HL-60/S4 (cell line): ENCODE measurements around the gene TOMM70.

Experiments used
- in situ Hi-C: fragments of 300-500 bp; cut with MboI; formaldehyde crosslinking; loops from 2 replicates; pipeline ENCODE4 v1.14.3; 2022; ENCODE audit warnings: low sequenced_read_pairs

The TOMM70 gene

DNA sequence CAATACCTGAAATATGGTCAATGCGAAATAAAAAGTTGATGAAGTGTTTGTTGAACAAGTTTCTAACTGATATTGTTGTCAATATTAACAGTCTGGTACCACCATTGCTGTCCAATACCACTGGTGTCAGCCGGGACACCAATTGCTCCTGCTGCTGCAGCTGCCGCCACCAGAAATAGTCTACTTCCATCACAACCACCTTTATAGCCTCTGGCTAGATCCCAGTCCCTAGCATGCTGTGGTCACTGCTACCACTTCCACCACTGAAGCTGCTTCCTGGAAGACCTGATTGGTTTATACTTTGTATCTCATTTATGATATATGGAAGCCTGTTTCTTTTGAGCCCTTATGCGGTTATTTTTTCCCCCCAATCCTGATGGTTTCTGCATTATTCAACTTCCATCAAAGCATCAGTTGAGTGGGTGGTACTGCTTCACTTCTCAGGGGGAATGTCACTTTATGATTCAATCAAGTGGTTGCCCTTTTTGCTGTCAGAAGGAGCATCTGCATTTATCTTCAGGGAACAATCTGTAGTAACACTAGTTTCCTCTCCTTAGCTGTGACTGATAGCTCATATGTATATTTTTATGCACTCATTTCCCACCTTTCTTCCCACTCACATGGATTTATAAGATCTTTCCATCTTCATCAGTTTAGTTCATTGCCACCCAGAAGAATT lies 12.2 kb upstream of the TOMM70 start:
- in situ Hi-C loops, result no loop called here

DNA sequence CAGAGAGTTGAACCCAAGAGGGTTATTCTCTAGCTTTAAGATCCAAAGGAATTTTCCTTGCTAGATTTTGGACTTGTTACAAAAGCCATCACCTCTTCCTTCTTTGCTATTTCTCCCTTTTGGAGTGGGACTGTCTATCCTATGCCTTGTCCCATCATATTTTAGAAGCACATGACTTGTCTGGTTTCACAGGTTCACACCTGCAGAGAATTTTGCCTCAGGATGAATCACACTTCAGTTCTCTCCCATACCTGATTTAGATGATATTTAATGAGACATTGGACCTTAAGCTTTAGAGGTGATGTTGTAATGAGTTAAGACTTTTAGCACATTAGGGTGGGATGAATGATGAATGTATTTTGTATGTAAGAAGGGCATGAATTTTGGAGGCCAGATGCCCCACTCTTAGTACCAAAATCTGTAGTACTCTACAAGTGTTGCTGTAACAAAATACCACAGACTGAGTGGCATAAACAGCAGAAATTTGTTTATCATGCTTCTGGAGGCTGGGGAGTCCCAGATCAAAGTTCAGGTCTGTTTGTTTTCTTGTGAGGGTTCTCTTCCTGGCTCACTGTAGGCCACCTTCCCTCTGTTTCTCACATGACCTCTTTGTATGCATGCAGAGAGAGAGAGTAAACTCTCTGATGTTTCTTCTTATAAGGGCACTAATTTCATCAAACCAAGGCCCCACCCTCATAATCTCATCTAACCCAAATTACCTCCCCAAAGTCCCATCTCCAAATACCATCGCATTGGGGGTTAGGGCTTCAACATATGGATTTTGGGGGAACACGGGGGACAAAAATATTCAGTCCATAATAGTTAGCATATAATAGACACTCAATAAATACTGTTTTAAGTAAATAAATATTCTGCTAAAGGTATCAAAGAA lies 10.4 kb upstream of the TOMM70 start:
- in situ Hi-C loops, result no loop called here

DNA sequence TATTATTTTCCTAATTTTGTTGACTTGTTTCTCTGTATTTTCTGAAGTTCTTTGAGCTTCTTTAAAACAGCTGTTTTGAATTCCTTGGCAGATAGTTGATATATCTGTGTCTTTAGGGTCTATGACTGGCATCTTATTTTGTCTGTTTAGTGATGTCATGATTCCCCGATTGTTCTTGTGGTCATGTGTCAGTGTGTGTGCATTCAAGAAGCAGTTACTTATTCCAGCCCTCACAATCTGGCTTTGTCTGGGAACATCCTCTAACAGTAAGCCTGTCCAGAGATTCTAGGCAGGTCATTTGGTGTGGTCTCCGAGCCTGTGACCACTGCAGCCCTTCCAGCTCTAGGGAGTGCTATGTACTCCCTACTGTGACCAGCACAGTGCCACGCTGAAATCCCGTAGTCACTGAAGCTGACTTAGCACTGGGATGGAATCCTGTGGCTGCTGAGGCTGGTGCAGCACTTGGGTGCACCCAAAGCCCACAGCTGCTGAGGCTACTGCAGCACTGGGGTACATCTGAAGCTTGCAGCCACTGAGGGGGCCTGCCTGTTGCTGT lies 7.2 kb upstream of the TOMM70 start:
- in situ Hi-C loops, result no loop called here

DNA sequence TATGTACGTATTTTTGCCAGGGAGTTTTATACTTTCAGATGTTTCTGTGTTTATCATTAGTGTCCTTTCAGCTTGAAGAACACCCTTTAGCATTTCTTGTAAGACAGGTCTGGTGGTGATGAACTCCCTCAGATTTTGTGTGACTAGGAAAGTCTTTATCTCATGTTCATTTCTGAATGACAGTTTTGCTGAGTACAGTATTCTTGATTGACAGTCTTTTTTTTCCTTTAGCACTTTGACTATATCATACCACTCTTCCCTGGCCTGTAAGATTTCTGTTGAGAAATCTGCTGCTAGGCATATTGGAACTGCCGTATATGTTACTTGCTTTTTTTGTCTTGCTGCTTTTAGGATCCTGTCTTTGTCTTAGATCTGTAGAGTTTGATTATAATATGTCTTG lies 6.3 kb upstream of the TOMM70 start:
- in situ Hi-C loops, result no loop called here

DNA sequence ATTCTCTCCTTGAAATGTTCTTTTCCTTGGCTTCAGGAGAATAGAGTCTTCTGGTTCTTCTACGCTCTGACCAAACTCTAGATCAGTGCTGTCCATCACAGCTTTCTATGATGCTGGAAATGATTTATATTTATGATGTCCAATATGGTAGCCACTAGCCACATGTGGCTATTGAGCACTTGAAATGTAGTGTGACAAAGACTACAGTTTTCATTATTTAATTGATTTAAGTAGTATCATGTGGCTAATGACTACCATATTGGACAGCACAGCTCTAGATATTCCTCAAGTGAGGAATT lies 3.3 kb upstream of the TOMM70 start:
- in situ Hi-C loops, result no loop called here

DNA sequence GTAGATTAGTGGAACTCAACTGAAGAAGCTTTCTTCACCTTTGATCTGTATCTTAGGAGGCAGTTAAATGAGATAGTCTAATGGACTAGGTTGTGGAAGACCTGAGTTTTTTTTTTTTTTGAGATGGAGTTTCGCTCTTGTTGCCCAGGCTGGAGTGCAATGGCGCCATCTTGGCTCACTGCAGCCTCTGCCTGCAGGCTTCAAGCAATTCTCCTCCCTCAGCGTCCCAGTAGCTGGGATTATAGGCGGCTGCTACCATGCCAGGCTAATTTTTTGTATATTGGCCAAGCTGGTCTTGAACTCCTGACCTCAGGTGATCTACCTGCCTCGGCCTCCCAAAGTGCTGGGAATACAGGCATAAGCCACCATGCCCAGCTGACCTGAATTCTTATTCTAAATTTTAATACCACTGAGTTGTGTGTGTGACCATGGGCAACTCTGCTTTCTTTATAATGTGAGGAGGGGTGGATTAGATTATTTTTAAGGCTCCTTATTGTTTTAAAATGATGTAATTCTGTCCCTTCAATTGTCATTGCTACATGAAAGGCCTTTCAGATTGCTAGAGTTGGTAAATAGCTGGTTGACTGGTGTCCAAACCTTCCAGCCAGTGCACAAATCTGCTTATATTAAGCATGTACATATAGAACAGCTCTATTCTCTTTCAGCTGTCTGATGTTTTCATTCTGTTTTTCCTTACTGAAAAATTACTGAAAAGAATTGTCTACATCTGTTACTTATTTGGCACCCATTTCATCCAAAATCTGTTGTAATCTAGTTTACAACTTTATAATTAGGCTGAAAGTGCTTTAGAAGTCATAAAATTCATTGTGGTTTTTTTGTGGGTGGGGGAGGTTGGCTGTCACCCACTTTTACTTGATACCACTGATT lies 2.7 kb upstream of the TOMM70 start:
- in situ Hi-C loops, result no loop called here

DNA sequence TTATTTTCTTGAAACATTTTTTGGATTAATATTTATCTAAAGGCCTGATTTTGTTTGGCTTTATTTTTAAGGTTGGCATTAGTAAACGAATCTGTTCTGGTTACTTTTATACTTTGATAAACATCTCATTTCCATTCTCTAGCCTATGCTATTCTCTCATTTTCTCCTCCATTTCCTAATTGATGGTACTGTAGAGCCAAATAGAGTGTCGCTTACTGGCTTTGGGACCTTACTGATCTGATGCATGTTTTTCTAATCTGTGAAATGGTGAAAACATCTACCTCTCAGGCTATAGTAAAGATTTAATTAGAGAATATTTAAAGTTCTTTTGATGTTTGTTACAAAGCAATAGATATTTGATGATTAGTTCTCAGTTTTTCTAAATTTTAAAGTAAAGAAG lies 2.0 kb upstream of the TOMM70 start:
- in situ Hi-C loops, result no loop called here

DNA sequence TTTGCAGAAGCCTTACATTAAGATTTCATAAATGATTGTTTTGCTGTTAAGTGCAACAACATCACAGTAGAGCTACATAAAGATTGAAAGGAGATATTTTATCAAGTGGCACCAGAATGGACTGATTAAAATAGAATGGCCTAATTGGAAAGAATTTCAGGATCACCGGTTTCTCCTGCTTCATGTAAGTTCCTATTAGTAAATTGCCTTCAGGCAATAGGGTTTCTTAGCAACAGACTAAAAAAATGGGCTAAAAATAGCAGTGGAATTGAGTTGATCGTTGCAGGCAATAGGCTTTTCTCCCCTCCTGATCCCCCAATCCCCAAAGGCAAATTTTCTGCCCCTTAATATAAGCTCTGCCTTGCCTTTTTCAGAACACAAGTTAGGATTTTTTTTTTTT lies 1.4 kb upstream of the TOMM70 start:
- in situ Hi-C loops, result no loop called here

DNA sequence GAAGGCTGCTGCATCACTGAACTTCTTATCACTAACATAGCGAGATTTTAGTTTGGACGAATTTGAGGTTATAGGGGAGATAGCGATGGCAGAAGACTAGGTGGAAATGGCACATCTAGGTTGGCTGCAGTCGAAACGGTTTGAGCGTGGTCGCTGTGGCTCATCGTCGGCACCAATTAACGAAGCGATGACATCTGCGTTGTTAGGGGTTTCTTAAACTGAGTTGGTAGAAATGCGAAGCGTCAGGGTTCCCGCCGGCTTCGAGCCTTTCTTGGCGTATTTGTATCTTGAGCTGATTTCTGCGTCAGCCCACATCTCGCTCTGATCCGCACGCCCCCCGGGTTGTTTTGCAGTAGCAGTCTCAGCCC lies 769 bp upstream of the TOMM70 start:
- in situ Hi-C loops, result no loop called here

DNA sequence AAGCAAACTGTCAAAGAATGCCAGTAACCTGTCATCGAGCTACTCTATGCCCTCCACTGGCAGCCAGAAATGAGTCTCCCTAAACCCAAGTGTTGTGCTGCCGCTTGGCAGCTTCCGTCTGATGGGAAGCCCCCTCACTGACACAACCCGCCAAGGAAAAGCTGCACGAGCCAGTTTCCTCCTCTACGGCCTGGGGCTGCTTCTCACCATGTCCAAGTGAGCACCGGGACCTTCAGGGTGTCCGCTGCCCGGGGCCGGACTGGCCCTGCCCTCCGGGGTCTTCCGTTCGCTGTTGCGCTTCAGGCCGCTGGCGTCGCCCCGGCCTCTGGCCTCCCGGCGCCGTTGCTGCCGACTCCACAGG lies 490 bp downstream of the TOMM70 start:
- in situ Hi-C loops, result no loop called here

DNA sequence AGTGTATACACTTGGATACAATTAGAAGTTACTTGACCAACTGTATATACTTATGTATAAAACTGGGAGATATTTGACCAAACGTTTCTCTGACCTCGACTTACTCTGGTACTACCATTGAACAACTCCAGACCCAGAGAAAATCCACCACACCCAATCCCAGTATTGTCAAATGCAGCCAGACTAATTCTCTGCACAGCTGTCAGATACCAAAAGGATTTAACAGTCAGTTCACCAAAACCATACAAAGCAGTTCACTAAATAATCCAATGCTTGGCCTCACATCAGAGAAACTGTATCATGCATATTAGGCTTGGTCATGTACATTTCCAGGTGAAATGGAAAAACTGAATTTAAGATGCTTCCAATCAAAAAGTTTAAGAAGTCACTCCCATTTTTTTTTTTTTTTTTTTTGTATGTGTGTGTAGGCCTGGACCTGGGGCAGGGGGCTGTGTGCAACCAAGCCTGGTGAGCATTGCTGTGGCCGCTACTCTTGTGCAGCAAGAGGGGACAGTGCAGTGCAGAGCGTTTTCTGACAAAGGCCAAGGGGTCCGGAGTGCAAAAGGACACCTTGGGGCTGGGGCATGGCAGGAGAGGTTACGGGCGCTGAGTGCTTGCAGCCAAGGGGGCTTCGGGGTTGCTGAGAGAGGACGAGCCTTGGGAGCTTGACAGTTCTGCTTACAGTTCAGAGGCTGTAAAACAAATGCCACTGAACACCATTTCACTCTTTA lies 1.4 kb downstream of the TOMM70 start:
- in situ Hi-C loops, result no loop called here

DNA sequence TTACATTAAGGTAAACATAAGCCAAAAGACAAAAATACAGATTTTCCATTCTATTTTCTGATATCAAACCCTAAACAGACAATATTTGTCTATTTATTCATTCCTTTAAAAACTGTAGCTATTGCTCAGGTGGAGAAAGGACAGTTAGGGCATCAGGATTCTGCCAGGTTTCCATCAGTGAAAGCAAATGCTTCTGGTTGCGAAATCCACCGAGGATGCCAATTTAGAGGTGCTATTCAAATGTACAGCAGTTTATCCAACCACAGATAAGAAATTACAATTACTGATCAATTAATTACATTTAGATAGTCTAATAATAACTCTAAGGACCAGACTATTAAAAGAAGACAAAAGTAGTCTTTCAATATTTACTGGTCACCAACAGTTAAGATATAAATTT lies 3.9 kb downstream of the TOMM70 start:
- in situ Hi-C loops, result no loop called here

DNA sequence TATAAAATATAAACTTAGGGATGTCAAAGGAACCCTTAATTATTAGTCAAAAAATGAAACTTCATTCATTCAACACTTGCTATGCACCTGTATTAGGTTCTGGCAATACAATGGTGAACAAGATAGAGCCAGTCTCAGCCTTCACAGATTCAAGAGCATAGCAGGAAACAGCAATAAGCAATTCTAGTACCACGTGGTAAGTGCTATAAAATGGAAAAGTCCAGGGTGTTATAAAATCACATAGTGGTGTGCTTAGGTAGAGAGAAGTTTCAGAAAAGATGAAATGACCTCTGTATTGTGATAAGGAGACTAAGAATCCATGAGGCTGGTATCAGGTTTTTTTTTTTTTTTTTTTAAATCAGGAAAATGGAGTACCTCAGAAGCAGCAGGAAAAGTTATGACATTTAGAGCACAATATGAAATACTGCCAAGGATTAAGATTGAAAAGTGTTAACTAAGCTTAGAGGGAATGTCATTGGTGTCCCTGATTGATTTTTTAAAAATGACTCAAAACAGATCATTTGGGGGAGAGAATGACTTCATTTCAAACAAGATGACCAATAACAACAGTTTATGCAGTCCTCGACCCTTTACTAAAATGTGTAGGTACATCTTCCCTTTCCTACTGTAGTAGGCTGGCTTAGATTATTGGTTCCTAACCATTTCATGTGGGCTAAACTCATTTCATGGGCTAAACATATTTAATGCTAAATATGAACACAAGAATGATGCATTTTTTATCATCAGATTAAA lies 5.0 kb downstream of the TOMM70 start:
- in situ Hi-C loops, result no loop called here

DNA sequence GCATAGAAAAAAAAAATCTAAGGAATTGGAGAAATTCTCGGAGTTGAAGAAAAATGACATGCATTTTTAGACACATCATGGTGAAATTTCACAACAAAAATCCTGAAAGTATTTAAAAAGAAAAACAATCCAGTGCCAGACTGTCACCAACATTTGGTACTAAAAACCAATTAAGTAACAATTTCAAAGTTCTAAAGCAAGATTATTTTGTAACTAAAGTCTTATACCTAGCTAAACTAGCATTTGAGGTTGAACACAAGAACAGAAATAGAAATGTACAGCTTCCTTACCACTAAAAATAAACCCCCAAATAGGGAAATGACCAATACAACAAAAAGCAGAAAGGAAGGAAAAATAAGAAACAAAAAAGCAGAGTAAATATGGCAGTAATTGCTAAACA lies 11.9 kb downstream of the TOMM70 start:
- in situ Hi-C loops, result no loop called here

DNA sequence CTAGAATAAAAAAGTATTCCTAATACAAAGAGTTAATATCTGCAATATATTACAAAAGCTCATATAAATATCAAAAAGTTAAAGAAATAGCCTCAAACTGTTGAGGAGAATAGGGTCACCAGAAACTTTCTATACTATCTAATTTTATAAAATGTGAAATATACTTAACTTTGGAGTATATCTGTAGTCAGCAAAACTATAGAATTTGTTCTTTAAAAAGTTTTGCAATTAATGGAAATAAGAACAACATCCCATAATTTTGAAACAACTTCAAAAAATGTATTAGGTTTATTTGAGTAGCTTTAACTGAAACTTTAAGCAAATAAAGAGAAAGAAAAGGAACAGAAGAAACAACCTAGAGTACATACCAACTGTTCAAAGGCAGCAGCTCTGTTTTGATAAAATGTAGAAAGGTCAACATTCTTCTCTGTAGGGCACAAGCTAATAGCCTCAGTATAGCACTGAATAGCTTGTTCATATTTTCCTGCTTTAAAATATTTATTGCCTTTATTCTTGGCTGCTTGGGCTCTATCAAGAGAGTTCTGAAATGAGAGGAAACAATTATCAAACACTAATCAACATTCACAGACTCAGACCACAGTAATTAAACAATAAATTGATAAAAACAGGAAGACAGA lies 14.3 kb downstream of the TOMM70 start:
- in situ Hi-C loops, result no loop called here

DNA sequence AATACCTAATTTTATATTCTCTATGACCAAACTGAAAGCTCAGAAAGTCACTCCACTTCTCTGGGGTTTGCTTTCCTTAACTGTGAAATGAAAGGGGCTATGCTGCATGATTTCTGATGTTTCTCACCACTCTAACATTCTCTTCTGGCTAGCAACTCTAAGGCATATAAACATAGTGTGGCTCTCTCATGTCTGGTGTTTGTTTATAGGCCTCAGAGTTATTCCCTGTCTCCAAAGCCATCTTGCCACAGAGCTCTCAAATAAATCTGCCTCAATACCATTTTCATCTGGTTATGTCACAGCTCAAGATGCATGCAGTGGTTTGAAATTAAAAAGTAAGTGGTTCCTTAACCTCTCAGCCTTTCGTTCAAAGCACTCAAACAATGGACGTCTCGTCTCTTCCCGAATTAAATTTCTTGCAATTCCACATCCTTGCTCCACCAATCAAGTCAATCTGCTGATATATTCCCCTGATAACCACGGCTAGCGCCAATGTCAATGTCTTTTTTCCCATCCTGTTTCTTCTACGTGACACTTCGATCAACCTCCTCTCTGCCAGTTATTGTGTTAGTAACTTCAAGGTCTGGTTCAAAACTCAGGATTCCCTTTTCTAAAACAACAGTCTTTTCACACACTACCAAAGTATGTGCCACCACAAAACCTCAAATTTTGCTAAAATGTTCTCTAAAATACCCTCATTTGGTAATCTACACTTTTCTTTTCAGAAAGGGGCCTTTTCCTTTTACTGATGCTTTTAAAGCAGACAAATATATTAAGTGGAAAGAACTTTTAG lies 16.0 kb downstream of the TOMM70 start:
- in situ Hi-C loops, result no loop called here

DNA sequence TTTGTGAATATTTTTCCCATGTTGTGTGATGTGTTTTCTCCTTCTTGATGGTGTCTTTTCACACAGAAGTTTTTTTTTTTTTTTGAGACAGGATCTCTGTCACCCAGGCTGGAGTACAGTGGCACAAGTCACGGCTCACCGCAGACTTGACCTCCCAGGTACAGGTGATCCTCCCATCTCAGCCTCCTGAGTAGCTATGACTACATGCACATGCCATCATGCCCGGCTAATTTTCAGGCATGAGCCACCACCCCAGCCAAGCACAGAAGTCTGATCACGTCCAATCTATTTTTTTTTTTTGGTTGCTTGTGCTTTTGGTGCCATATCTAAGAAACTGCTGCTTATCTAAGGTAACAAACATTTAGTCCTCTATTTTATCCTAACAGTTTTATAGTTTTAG lies 24.6 kb downstream of the TOMM70 start:
- in situ Hi-C loops, result no loop called here

DNA sequence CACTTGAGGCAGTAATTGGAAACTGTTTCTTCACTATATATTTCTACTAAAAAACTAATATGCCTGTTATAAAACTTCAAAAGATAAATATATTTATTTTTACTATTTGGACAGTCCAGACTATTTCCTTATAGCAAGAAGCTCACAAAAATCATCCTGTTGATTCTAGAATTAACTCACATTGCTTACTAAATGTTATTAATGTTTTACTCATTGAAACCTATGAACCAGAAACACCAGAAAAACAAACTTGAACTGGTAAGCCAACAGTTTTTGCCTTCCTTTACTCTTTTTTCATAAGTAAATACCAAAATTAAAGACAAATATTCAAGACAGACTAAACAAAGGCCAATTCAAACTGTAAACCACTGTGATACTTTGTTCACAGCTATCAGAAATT lies 26.4 kb downstream of the TOMM70 start:
- in situ Hi-C loops, result no loop called here

DNA sequence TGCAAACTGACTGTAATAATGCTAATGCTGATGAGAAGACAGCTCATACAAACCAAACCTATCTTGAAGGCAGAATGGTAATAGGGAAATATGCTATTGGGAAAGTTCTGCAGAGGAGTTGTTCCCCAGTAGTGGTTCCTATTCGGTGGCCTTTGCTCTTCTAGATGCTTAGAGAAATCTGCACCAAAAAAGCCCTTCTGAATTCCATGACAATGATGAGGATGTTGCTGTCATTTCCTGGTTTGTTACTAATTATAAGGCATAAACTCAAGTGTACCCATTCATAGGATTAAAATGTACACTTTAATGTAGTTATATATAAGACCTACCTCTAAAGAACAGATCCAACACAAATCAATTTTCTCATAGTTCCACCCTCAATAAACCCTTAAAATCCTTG lies 30.1 kb downstream of the TOMM70 start:
- in situ Hi-C loops, result no loop called here
